CD8-positive, alpha-beta memory T cell (primary cell): ENCODE data around the gene DNAAF1. TPM values are rescaled to one million over a fixed set of nuclear protein-coding genes. Genes with fewer than 3 reads are reported as not detected.
"Not testable (repeated sequence)": the region's sequence is repeated elsewhere in the genome, so short reads cannot be mapped to it uniquely, and the experiment has no call there.

ENCODE experiments used
- CTCF ChIA-PET: fragments of 350-600 bp; sonication (Branson Sonifier 250); formaldehyde crosslinking; loops from one replicate; lab custom pipeline; 2021; ENCODE audit warnings: antibody characterized with exemption; lab: Charles Lee
- POLR2A ChIA-PET: fragments of 350-600 bp; sonication (Branson Sonifier 250); formaldehyde crosslinking; loops from one replicate; lab custom pipeline; 2021; ENCODE audit warnings: antibody characterized with exemption; lab: Charles Lee
- DNase-seq, 5 donors: peaks; one replicate each; pipeline versions ENCODE4 v3.0.0 to v3.0.0-alpha.2; 2020 to 2022; ENCODE audit warnings: mixed read lengths in 1 of 5
- H3K27ac ChIP-seq: one replicate; pipeline ENCODE4 v1.7.0; 2013; ENCODE audit warnings: low read depth, mild to moderate bottlenecking, low read length, moderate library complexity
- H3K27me3 ChIP-seq: 2 replicates; pipeline ENCODE4 v1.7.0; 2013; ENCODE audit warnings: low read length, mild to moderate bottlenecking; ENCODE audit not compliant: insufficient read depth, poor library complexity, severe bottlenecking
- H3K36me3 ChIP-seq: 2 replicates; pipeline ENCODE4 v1.7.0; 2013; ENCODE audit warnings: mild to moderate bottlenecking, low read length, moderate library complexity; ENCODE audit not compliant: insufficient read depth
- H3K4me1 ChIP-seq: 2 replicates; pipeline ENCODE4 v1.7.0; 2013; ENCODE audit warnings: mild to moderate bottlenecking, low read length, moderate library complexity; ENCODE audit not compliant: insufficient read depth
- H3K4me3 ChIP-seq: 2 replicates; pipeline ENCODE4 v1.7.0; 2013; ENCODE audit warnings: mild to moderate bottlenecking, low read length
- H3K9me3 ChIP-seq: 2 replicates; pipeline ENCODE4 v1.7.0; 2013; ENCODE audit warnings: mild to moderate bottlenecking, low read length
- H3K27ac Mint-ChIP-seq, 8 donors: one replicate each; pipeline ENCODE4 v1.8.0; 2020 to 2021; ENCODE audit warnings: mixed read lengths in 8 of 8, mild to moderate bottlenecking in 6 of 8, inconsistent platforms in 3 of 8, moderate library complexity in 3 of 8
- H3K27me3 Mint-ChIP-seq, 2 donors: one replicate each; pipeline ENCODE4 v1.8.0; 2020 to 2021; ENCODE audit warnings: mixed read lengths in 2 of 2, mild to moderate bottlenecking in 1 of 2, moderate library complexity in 1 of 2
- H3K36me3 Mint-ChIP-seq, 3 donors: one replicate each; pipeline ENCODE4 v1.8.0; 2020 to 2021; ENCODE audit warnings: mixed read lengths in 3 of 3, inconsistent platforms in 1 of 3, mild to moderate bottlenecking in 1 of 3
- H3K4me1 Mint-ChIP-seq, 3 donors: one replicate each; pipeline ENCODE4 v1.8.0; 2020 to 2021; ENCODE audit warnings: mixed read lengths in 3 of 3, inconsistent platforms in 1 of 3, mild to moderate bottlenecking in 1 of 3
- H3K4me3 Mint-ChIP-seq, 7 donors: one replicate each; pipeline ENCODE4 v1.8.0; 2020 to 2021; ENCODE audit warnings: mixed read lengths in 7 of 7, mild to moderate bottlenecking in 6 of 7, moderate library complexity in 4 of 7, inconsistent platforms in 2 of 7
- H3K9me3 Mint-ChIP-seq, 5 donors: one replicate each; pipeline ENCODE4 v1.8.0; 2020 to 2022; ENCODE audit warnings: mixed read lengths in 5 of 5, mild to moderate bottlenecking in 3 of 5, moderate library complexity in 2 of 5, inconsistent platforms in 1 of 5
- polyA plus RNA-seq: library from polyadenylated mRNA; unstranded; fragments of 300-500 nt; fragmentation: Illumina TruSeq; gene quantifications from one replicate; pipeline ENCODE4 v1.2.3, GENCODE V29; 2021
- total RNA-seq, 2 experiments: library from RNA; stranded (reverse); gene quantifications; one replicate each; pipeline ENCODE4 v1.2.3, GENCODE V29; 2021

The DNAAF1 gene
- total and polyA plus RNA-seq, 3 experiments from 2014 or later: 0.31 to 1.5 TPM; not detected in 1

GRCh38 chr16:84212631-84213030, 67.5 kb downstream of the DNAAF1 start:
- no peaks in the 10 kb centered on the region for H3K4me1 Mint-ChIP-seq

GRCh38 chr16:84214451-84215066, 69.5 kb downstream of the DNAAF1 start:
- CTCF ChIA-PET: no interaction called here
- H3K9me3 ChIP-seq: no peaks in the 10 kb centered on the region
- Mint-ChIP-seq H3K4me1 (no peaks in the 10 kb centered on the region), H3K27me3 (peaks cover 2 to 9% of the 10 kb centered on the region in 2 donors), H3K27ac (no peak overlapping the region), H3K36me3 (no peaks in the 10 kb centered on the region), H3K4me3 (no peak overlapping the region), H3K9me3 (no peaks in the 10 kb centered on the region)
- no peaks in the 10 kb centered on the region for H3K36me3 ChIP-seq
- no peak overlapping the region for H3K4me3 ChIP-seq
- H3K27ac ChIP-seq: no peak overlapping the region
- POLR2A ChIA-PET: no interaction called here
- H3K4me1 ChIP-seq: no peaks in the 10 kb centered on the region
- no peak for DNase-seq
- H3K27me3 ChIP-seq: no peaks in the 10 kb centered on the region

More at GRCh38 chr16:84212631-84213030, 67.5 kb downstream of the DNAAF1 start:
- no peak overlapping the region for H3K27ac ChIP-seq
- DNase-seq: no peak
- Mint-ChIP-seq H3K4me3 (no peak overlapping the region), H3K27me3 (peaks cover 2 to 9% of the 10 kb centered on the region in 2 donors), H3K9me3 (no peaks in the 10 kb centered on the region), H3K27ac (no peak overlapping the region), H3K36me3 (no peaks in the 10 kb centered on the region)
- no peaks in the 10 kb centered on the region for H3K9me3 ChIP-seq
- ChIA-PET CTCF (no interaction called here), POLR2A (no interaction called here)
- H3K4me3 ChIP-seq: no peak overlapping the region
- H3K4me1 ChIP-seq: no peaks in the 10 kb centered on the region
- H3K27me3 ChIP-seq: no peaks in the 10 kb centered on the region
- H3K36me3 ChIP-seq: no peaks in the 10 kb centered on the region

GRCh38 chr16:84215531-84215930, 70.4 kb downstream of the DNAAF1 start:
- ChIA-PET POLR2A (no interaction called here), CTCF (no interaction called here)
- Histone ChIP-seq H3K4me3 (no peak overlapping the region), H3K27me3 (no peaks in the 10 kb centered on the region), H3K9me3 (no peaks in the 10 kb centered on the region), H3K27ac (no peak overlapping the region), H3K36me3 (no peaks in the 10 kb centered on the region), H3K4me1 (no peaks in the 10 kb centered on the region)
- no peak overlapping the region for H3K4me3 Mint-ChIP-seq
- no peaks in the 10 kb centered on the region for H3K4me1 Mint-ChIP-seq
- H3K27ac Mint-ChIP-seq: no peak overlapping the region
- no peaks in the 10 kb centered on the region for H3K9me3 Mint-ChIP-seq
- peaks cover 2 to 9% of the 10 kb centered on the region in 2 donors for H3K27me3 Mint-ChIP-seq
- H3K36me3 Mint-ChIP-seq: no peaks in the 10 kb centered on the region
- DNase-seq: no peak

- not testable (repeated sequence) for H3K4me3 Mint-ChIP-seq
Observed at GRCh38 chr16:84216144-84216543, 71.0 kb downstream of the DNAAF1 start.

GRCh38 chr16:84218176-84218823, 73.2 kb downstream of the DNAAF1 start:
- DNase-seq: no peak
- Mint-ChIP-seq H3K4me1 (no peaks in the 10 kb centered on the region), H3K27me3 (peaks cover 6 to 17% of the 10 kb centered on the region in 2 donors), H3K4me3 (no peak overlapping the region), H3K9me3 (no peaks in the 10 kb centered on the region), H3K36me3 (no peaks in the 10 kb centered on the region), H3K27ac (no peak overlapping the region)
- POLR2A ChIA-PET: no interaction called here
- no peak overlapping the region for H3K27ac ChIP-seq
- H3K36me3 ChIP-seq: no peaks in the 10 kb centered on the region
- CTCF ChIA-PET: no interaction called here
- H3K9me3 ChIP-seq: no peaks in the 10 kb centered on the region
- no peaks in the 10 kb centered on the region for H3K27me3 ChIP-seq
- no peaks in the 10 kb centered on the region for H3K4me1 ChIP-seq
- no peak overlapping the region for H3K4me3 ChIP-seq

More at GRCh38 chr16:84216144-84216543, 71.0 kb downstream of the DNAAF1 start:
- DNase-seq, H3K36me3 ChIP-seq, POLR2A ChIA-PET, H3K9me3 ChIP-seq, CTCF ChIA-PET, H3K27me3 ChIP-seq, H3K27ac ChIP-seq, H3K36me3 Mint-ChIP-seq, H3K9me3 Mint-ChIP-seq, H3K4me1 Mint-ChIP-seq, H3K4me3 ChIP-seq, H3K27ac Mint-ChIP-seq, H3K27me3 Mint-ChIP-seq, H3K4me1 ChIP-seq: not testable (repeated sequence)

- DNase-seq: no peak
- H3K4me3 Mint-ChIP-seq: no peak overlapping the region
- no peaks in the 10 kb centered on the region for H3K9me3 Mint-ChIP-seq
- no peak overlapping the region for H3K27ac ChIP-seq
- peaks cover 6 to 19% of the 10 kb centered on the region in 2 donors for H3K27me3 Mint-ChIP-seq
- H3K27me3 ChIP-seq: no peaks in the 10 kb centered on the region
- no peaks in the 10 kb centered on the region for H3K9me3 ChIP-seq
- H3K27ac Mint-ChIP-seq: no peak overlapping the region
- no peaks in the 10 kb centered on the region for H3K36me3 ChIP-seq
- no peaks in the 10 kb centered on the region for H3K4me1 ChIP-seq
- H3K36me3 Mint-ChIP-seq: no peaks in the 10 kb centered on the region
- no peak overlapping the region for H3K4me3 ChIP-seq
- POLR2A ChIA-PET: no interaction called here
- no peaks in the 10 kb centered on the region for H3K4me1 Mint-ChIP-seq
- CTCF ChIA-PET: no interaction called here
Observed at GRCh38 chr16:84218956-84219355, 73.8 kb downstream of the DNAAF1 start.

- Mint-ChIP-seq H3K4me1 (no peaks in the 10 kb centered on the region), H3K4me3 (no peak overlapping the region), H3K36me3 (no peaks in the 10 kb centered on the region), H3K27ac (no peak overlapping the region), H3K9me3 (no peaks in the 10 kb centered on the region), H3K27me3 (peaks cover 8 to 30% of the 10 kb centered on the region in 2 donors)
- Histone ChIP-seq H3K27me3 (peaks cover 5% of the 10 kb centered on the region), H3K27ac (no peak overlapping the region), H3K9me3 (no peaks in the 10 kb centered on the region), H3K36me3 (no peaks in the 10 kb centered on the region), H3K4me3 (no peak overlapping the region), H3K4me1 (no peaks in the 10 kb centered on the region)
- ChIA-PET CTCF (no interaction called here), POLR2A (no interaction called here)
- DNase-seq: no peak
Observed at GRCh38 chr16:84220851-84221250, 75.7 kb downstream of the DNAAF1 start.

GRCh38 chr16:84223456-84223855, 78.3 kb downstream of the DNAAF1 start:
- no peaks in the 10 kb centered on the region for H3K4me1 ChIP-seq
- H3K4me3 Mint-ChIP-seq: no peak overlapping the region
- CTCF ChIA-PET: no interaction called here
- no peaks in the 10 kb centered on the region for H3K36me3 ChIP-seq
- no peak overlapping the region for H3K27ac ChIP-seq
- no peak overlapping the region for H3K4me3 ChIP-seq
- no peaks in the 10 kb centered on the region for H3K4me1 Mint-ChIP-seq
- peaks cover 10% of the 10 kb centered on the region for H3K27me3 ChIP-seq
- H3K27me3 Mint-ChIP-seq: peaks cover 12 to 39% of the 10 kb centered on the region in 2 donors
- no peaks in the 10 kb centered on the region for H3K36me3 Mint-ChIP-seq
- POLR2A ChIA-PET: no interaction called here
- H3K9me3 Mint-ChIP-seq: no peaks in the 10 kb centered on the region
- no peak overlapping the region for H3K27ac Mint-ChIP-seq
- no peak for DNase-seq
- no peaks in the 10 kb centered on the region for H3K9me3 ChIP-seq
